ENCODE data around the gene RHBDD2. TPM values are rescaled to one million over a fixed set of nuclear protein-coding genes. Genes with fewer than 3 reads are reported as not detected.
A peak's percentile ranks its signal among the peaks of the same experiment; 100 is the strongest.
"Not testable (repeated sequence)": the region's sequence is repeated elsewhere in the genome, so short reads cannot be mapped to it uniquely, and the experiment has no call there.

Gene RHBDD2
- 10 to 100 TPM; 21.6 to 32.0 (median 25.1) TPM for total RNA-seq
- polyA plus RNA-seq: 100 to 1,000 TPM in 1 of 2 donors, 10 to 100 TPM in 1; 64.5 to 106 TPM

- Histone ChIP-seq H3K27ac (peak within 1 kb of the TSS; percentile 63 to 80 (median 71)), H3K36me3 (peaks cover 0 to 26% (median 5%) of the 10 kb centered on the region in 3 donors), H3K27me3 (no peaks in the 10 kb centered on the region), H3K4me3 (peak within 1 kb of the TSS; percentile 86 to 98 (median 88)), H3K4me1 (peaks cover 0 to 11% (median 6%) of the 10 kb centered on the region in 3 donors), H3K9me3 (no peaks in the 10 kb centered on the region)
- TF ChIP-seq CTCF (IDR thresholded peaks at IDR 0.05): no peak
- intact Hi-C loops (cut with DNase I): no loop called here
- DNase-seq (peak; percentile 96 to 99 (median 98)), FAIRE-seq (no peak), ATAC-seq (peak; percentile 99 to 100 (median 99))
- 0 to 1% methylated on average over 35 to 65 of the region's 65 CpGs for WGBS, 2 donors
Observed at GRCh38 chr7:75878769-75879611, at the start of gene RHBDD2. Gene RHBDD2, plus strand, starts transcription at chr7:75879034. Its CDS starts 49 bp downstream, at chr7:75879083.

DNA sequence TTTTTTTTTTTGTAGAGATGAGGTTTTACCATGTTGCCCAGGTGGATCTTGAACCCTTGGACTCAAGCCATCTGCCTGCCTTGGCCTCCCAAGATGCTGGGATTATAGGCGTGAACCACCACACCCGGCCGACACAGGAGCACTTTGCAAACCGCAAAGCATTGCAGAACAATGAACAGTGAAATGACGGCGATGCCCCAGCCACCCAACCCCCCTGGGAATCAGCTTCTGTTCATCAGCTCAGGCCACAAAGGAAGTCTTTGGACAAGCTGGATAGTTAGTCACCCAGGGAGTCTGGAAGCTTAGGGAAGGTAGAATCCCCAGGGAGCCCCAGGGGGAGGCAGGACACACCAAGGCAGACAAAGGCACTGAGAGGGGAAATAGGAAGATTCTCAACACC lies 49.2 kb upstream of the RHBDD2 start:
- FAIRE-seq; intact Hi-C loops (cut with DNase I); H3K27me3 ChIP-seq; H3K4me1 ChIP-seq; DNase-seq; H3K4me3 ChIP-seq; H3K9me3 ChIP-seq; H3K36me3 ChIP-seq; ATAC-seq; H3K27ac ChIP-seq: not testable (repeated sequence)
- 67 to 68% methylated on average over 6 of the region's 6 CpGs for WGBS, 2 donors

DNA sequence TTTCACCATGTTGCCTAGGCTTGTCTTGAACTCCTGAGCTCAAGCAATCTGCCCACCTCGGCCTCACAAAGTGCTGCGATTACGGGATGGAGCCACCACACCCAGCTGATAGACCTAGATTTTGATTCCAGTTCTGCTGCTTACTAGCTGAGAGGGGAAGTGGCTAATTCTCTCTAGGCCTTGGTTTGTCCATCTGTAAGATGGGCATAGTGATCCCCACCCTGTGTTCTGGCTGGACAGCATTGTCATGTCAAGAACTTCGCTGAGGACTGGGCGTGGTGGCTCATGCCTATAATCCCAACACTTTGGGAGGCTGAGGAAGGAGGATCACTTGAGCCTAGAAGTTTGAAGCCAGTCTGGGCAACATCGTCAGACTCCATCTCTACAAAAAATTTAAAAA lies 47.9 kb upstream of the RHBDD2 start:
- Histone ChIP-seq H3K27me3 (no peaks in the 10 kb centered on the region), H3K9me3 (no peaks in the 10 kb centered on the region), H3K4me1 (no peaks in the 10 kb centered on the region), H3K27ac (no peak overlapping the region), H3K36me3 (no peaks in the 10 kb centered on the region), H3K4me3 (no peak overlapping the region)
- FAIRE-seq: no peak
- 84 to 88% methylated on average over 6 of the region's 6 CpGs for WGBS, 2 donors
- no peak for ATAC-seq
- intact Hi-C loops (cut with DNase I): no loop called here
- TF ChIP-seq CTCF (IDR thresholded peaks at IDR 0.05): no peak
- DNase-seq: no peak

DNA sequence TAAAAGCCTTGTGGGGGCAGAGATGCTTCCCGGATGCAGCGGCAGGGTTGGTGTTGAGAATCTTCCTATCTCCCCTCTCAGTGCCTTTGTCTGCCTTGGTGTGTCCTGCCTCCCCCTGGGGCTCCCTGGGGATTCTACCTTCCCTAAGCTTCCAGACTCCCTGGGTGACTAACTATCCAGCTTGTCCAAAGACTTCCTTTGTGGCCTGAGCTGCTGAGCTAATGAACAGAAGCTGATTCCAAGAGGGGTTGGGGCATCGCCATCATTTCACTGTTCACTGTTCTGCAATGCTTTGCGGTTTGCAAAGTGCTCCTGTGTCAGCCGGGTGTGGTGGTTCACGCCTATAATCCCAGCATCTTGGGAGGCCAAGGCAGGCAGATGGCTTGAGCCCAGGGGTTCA lies 45.2 kb upstream of the RHBDD2 start:
- H3K27ac ChIP-seq; H3K36me3 ChIP-seq; H3K27me3 ChIP-seq; H3K4me3 ChIP-seq; DNase-seq; H3K9me3 ChIP-seq; ATAC-seq; H3K4me1 ChIP-seq; FAIRE-seq; intact Hi-C loops (cut with DNase I): not testable (repeated sequence)
- 75 to 77% methylated on average over 6 of the region's 6 CpGs for WGBS, 2 donors

- FAIRE-seq: no peak
Observed at GRCh38 chr7:75835688-75836285, 43.0 kb upstream of the RHBDD2 start.

More at GRCh38 chr7:75835688-75836285, 43.0 kb upstream of the RHBDD2 start:
- intact Hi-C loops (cut with DNase I): no loop called here
- Histone ChIP-seq H3K27me3 (no peaks in the 10 kb centered on the region), H3K4me3 (no peak overlapping the region), H3K9me3 (no peaks in the 10 kb centered on the region), H3K27ac (no peak overlapping the region), H3K4me1 (no peaks in the 10 kb centered on the region), H3K36me3 (no peaks in the 10 kb centered on the region)
- TF ChIP-seq CTCF (IDR thresholded peaks at IDR 0.05): no peak
- WGBS, 2 donors: 85 to 91% methylated on average over 29 of the region's 29 CpGs
- DNase-seq: no peak
- ATAC-seq: no peak
